CD14-positive monocyte (primary cell): ENCODE results near the gene FOXJ3. TPM values are rescaled to one million over a fixed set of nuclear protein-coding genes. Genes with fewer than 3 reads are reported as not detected.
A peak's percentile ranks its signal among the peaks of the same experiment; 100 is the strongest.

Experiments
- DNase-seq, 3 donors: peaks; one replicate each; pipeline ENCODE4 v3.0.0-alpha.2; 2011 to 2022
- H2AFZ ChIP-seq: 2 replicates; pipeline ENCODE4 v1.6.0; 2012; ENCODE audit warnings: mild to moderate bottlenecking, low read depth, low read length, inconsistent platforms; ENCODE audit not compliant: insufficient read depth, poor library complexity, severe bottlenecking
- H3K27ac ChIP-seq, 2 donors: 1 replicate in 1 of 2; 2 replicates in 1 of 2; pipeline ENCODE4 v1.5.1; 2012 to 2013; ENCODE audit warnings: low read length in 2 of 2, control low read depth in 1 of 2, inconsistent platforms in 1 of 2, low read depth in 1 of 2, mild to moderate bottlenecking in 1 of 2
- H3K27me3 ChIP-seq, 2 donors: one replicate each; pipeline versions ENCODE4 v1.6.0 to v1.6.1; 2011 to 2013; ENCODE audit warnings: low read length in 2 of 2; ENCODE audit not compliant: control insufficient read depth in 2 of 2, insufficient read depth in 2 of 2
- H3K36me3 ChIP-seq, 2 donors: replicated peaks in 1 of 2; 1 replicate in 1 of 2; 2 replicates in 1 of 2; pipeline versions ENCODE4 v1.5.1 to v1.6.1; 2012 to 2013; ENCODE audit warnings: low read length in 2 of 2, control low read depth in 1 of 2, inconsistent platforms in 1 of 2, mild to moderate bottlenecking in 1 of 2; ENCODE audit not compliant: insufficient read depth in 2 of 2, control insufficient read depth in 1 of 2
- H3K4me1 ChIP-seq, 2 donors: 1 replicate in 1 of 2; 2 replicates in 1 of 2; pipeline versions ENCODE4 v1.5.1 to v1.6.1; 2012 to 2013; ENCODE audit warnings: low read length in 2 of 2, control low read depth in 1 of 2, inconsistent platforms in 1 of 2, mild to moderate bottlenecking in 1 of 2, moderate library complexity in 1 of 2; ENCODE audit not compliant: insufficient read depth in 2 of 2, control insufficient read depth in 1 of 2
- H3K4me2 ChIP-seq: replicated peaks from 2 replicates; pipeline ENCODE3; 2012; ENCODE audit warnings: low read length, moderate library complexity, mild to moderate bottlenecking; ENCODE audit not compliant: poor library complexity, severe bottlenecking; ENCODE audit errors: extremely low read depth
- H3K4me3 ChIP-seq, 3 experiments: fragments of 200-600 bp in 1 of 3; sonication (generic) in 1 of 3; replicated peaks in 1 of 3; 1 replicate in 2 of 3; 2 replicates in 1 of 3; pipeline ENCODE4 v1.5.1; 2011 to 2013; ENCODE audit warnings: low read length in 3 of 3, mild to moderate bottlenecking in 3 of 3, control low read depth in 2 of 3, low read depth in 2 of 3, inconsistent platforms in 1 of 3, moderate library complexity in 1 of 3
- H3K79me2 ChIP-seq: 2 replicates; pipeline ENCODE4 v1.6.0; 2012; ENCODE audit warnings: mild to moderate bottlenecking, control low read depth, inconsistent platforms, low read length, moderate library complexity; ENCODE audit not compliant: insufficient read depth
- H3K9ac ChIP-seq: 2 replicates; pipeline ENCODE4 v1.6.0; 2017; ENCODE audit warnings: low read length, mild to moderate bottlenecking; ENCODE audit not compliant: insufficient read depth, poor library complexity, severe bottlenecking
- H3K9me3 ChIP-seq, 2 donors: replicated peaks in 1 of 2; 1 replicate in 1 of 2; 2 replicates in 1 of 2; pipeline versions ENCODE4 v1.5.1 to v1.6.1; 2012 to 2013; ENCODE audit warnings: low read length in 2 of 2, control low read depth in 1 of 2; ENCODE audit not compliant: control insufficient read depth in 1 of 2, insufficient read depth in 1 of 2
- H4K20me1 ChIP-seq: 2 replicates; pipeline ENCODE4 v1.6.0; 2012; ENCODE audit warnings: mild to moderate bottlenecking, low read length, control low read depth, moderate library complexity; ENCODE audit not compliant: insufficient read depth
- H3K27ac Mint-ChIP-seq, 7 donors: one replicate each; pipeline ENCODE4 v1.8.0; 2020; ENCODE audit warnings: mild to moderate bottlenecking in 7 of 7, mixed read lengths in 7 of 7, moderate library complexity in 6 of 7, inconsistent platforms in 2 of 7
- H3K27me3 Mint-ChIP-seq, 3 donors: one replicate each; pipeline ENCODE4 v1.8.0; 2021 to 2022; ENCODE audit warnings: low read depth in 3 of 3, mild to moderate bottlenecking in 3 of 3, mixed read lengths in 3 of 3, moderate library complexity in 3 of 3, inconsistent platforms in 1 of 3
- H3K36me3 Mint-ChIP-seq, 2 donors: one replicate each; pipeline ENCODE4 v1.8.0; 2020; ENCODE audit warnings: mixed read lengths in 2 of 2, inconsistent platforms in 1 of 2, mild to moderate bottlenecking in 1 of 2
- H3K4me1 Mint-ChIP-seq: one replicate; pipeline ENCODE4 v1.8.0; 2020; ENCODE audit warnings: mild to moderate bottlenecking, mixed read lengths
- H3K4me3 Mint-ChIP-seq, 2 donors: one replicate each; pipeline ENCODE4 v1.8.0; 2020; ENCODE audit warnings: mild to moderate bottlenecking in 2 of 2, mixed read lengths in 2 of 2, moderate library complexity in 1 of 2
- H3K9me3 Mint-ChIP-seq, 7 donors: one replicate each; pipeline ENCODE4 v1.8.0; 2020 to 2022; ENCODE audit warnings: mixed read lengths in 7 of 7, mild to moderate bottlenecking in 6 of 7, moderate library complexity in 6 of 7, inconsistent platforms in 2 of 7
- CTCF ChIP-seq: fragments of 200-600 bp; IDR thresholded peaks from one replicate; pipeline ENCODE4 v1.8.0; 2022; ENCODE audit warnings: antibody characterized with exemption, mild to moderate bottlenecking
- WGBS: methylation state at CpG from one replicate; pipeline ENCODE4 v1.1.5; 2013; ENCODE audit warnings: missing lambda C conversion rate; ENCODE audit not compliant: insufficient coverage; 5-methylcytosine and 5-hydroxymethylcytosine counted together
- intact Hi-C, 2 donors: fragments of 100-400 bp; cut with micrococcal nuclease; formaldehyde crosslinking; loops; one replicate each; pipeline versions ENCODE4 v1.15.0 to v1.15.1; 2023
- polyA plus RNA-seq, 3 donors: library from polyadenylated mRNA; depleted of rRNA in 1 of 3; unstranded in 2 of 3; stranded (reverse) in 1 of 3; fragments of 300-500 nt in 2 of 3; fragments of >200 nt in 1 of 3; fragmentation: Illumina TruSeq in 2 of 3; gene quantifications; 1 replicate in 2 of 3; 2 replicates in 1 of 3; pipeline ENCODE4 v1.2.3, GENCODE V29; 2012 to 2021

Gene FOXJ3
- polyA plus RNA-seq, 3 donors: 10.2 to 18.5 (median 18.4) TPM

- whole genome bisulfite sequencing: 100% methylated on average over 1 of the region's 1 CpG
- intact Hi-C loops: loop anchor here in 1 of 2 donors (10.0 kb wide), 1 partner anchor 404 kb away; the partner anchor contains the start of gene CLDN19
These were observed 5.9 kb upstream of the FOXJ3 start for GRCh38 chr1:42340901-42341300.

GRCh38 chr1:42340093-42340492 is 5.1 kb upstream of the FOXJ3 start:
- Histone ChIP-seq H3K9me3 (no peaks in the 10 kb centered on the region), H2AFZ (no peak overlapping the region), H3K4me1 (peaks cover 8 to 13% of the 10 kb centered on the region in 2 donors), H3K9ac (no peak overlapping the region), H3K27ac (no peak overlapping the region), H4K20me1 (no peaks in the 10 kb centered on the region), H3K79me2 (peaks cover 5% of the 10 kb centered on the region), H3K27me3 (no peaks in the 10 kb centered on the region), H3K4me2 (no peak overlapping the region), H3K36me3 (no peaks in the 10 kb centered on the region), H3K4me3 (no peak overlapping the region)
- no CpG with 5 or more reads among the region's 2 CpGs for WGBS
- intact Hi-C loops: loop anchor here in 1 of 2 donors (10.0 kb wide), 1 partner anchor 405 kb away; the partner anchor contains the start of gene CLDN19
- peaks cover 0 to 2% (median 0%) of the 10 kb centered on the region in 7 donors for H3K9me3 Mint-ChIP-seq
- peaks cover 6% of the 10 kb centered on the region for H3K4me1 Mint-ChIP-seq
- no peak overlapping the region for H3K4me3 Mint-ChIP-seq
- H3K27me3 Mint-ChIP-seq: peaks cover 2 to 5% (median 5%) of the 10 kb centered on the region in 3 donors
- no peak for TF ChIP-seq CTCF
- peaks cover 0 to 2% of the 10 kb centered on the region in 2 donors for H3K36me3 Mint-ChIP-seq
- no peak for DNase-seq
- peak overlapping the region in 1 of 7 donors; percentile 38 for H3K27ac Mint-ChIP-seq

More at GRCh38 chr1:42340901-42341300, 5.9 kb upstream of the FOXJ3 start:
- peaks cover 4% of the 10 kb centered on the region for H3K4me1 Mint-ChIP-seq
- Histone ChIP-seq H3K9me3 (no peaks in the 10 kb centered on the region), H3K4me1 (peaks cover 3 to 5% of the 10 kb centered on the region in 2 donors), H3K27ac (no peak overlapping the region), H4K20me1 (no peaks in the 10 kb centered on the region), H3K27me3 (no peaks in the 10 kb centered on the region), H3K9ac (no peak overlapping the region), H3K4me2 (no peak overlapping the region), H3K4me3 (no peak overlapping the region), H3K79me2 (no peaks in the 10 kb centered on the region), H3K36me3 (no peaks in the 10 kb centered on the region), H2AFZ (no peak overlapping the region)
- TF ChIP-seq CTCF: no peak
- H3K9me3 Mint-ChIP-seq: peaks cover 0 to 2% (median 0%) of the 10 kb centered on the region in 7 donors
- no peak overlapping the region for H3K4me3 Mint-ChIP-seq
- no peak for DNase-seq
- H3K36me3 Mint-ChIP-seq: peaks cover 0 to 2% of the 10 kb centered on the region in 2 donors
- H3K27me3 Mint-ChIP-seq: peaks cover 2 to 11% (median 7%) of the 10 kb centered on the region in 3 donors
- H3K27ac Mint-ChIP-seq: no peak overlapping the region
